ENCODE data around the gene PITPNM3.

PITPNM3 gene

DNA sequence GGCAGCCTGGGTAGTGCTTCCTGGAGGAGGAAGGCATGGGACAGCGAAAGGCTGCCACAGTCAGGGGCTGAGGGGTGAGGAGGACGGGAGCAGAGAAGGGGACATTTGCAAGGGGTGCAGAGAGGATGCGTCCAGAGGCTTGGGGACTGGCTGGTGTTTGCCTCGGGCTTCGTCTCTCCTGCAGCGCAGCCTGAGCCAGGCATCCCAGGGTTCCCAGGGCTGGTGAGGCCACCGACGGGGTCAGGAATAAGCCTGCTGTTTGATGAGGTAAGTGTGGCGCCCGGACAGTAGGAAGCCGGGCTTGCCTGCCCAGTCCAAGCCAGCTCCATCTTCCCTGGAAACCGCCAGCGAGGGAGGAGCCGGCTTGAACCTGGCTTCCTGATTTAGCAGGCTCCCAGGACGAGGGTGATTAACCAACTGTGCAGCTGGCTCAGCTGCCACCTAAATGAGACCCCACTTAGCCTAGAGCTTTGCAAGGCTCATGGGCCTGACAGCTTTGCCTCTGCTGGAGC, 47.8 kb downstream of the PITPNM3 start:
- no peak for DNase-seq (ENCODE audit: low spot score)
- TF ChIP-seq, protein P1, sequence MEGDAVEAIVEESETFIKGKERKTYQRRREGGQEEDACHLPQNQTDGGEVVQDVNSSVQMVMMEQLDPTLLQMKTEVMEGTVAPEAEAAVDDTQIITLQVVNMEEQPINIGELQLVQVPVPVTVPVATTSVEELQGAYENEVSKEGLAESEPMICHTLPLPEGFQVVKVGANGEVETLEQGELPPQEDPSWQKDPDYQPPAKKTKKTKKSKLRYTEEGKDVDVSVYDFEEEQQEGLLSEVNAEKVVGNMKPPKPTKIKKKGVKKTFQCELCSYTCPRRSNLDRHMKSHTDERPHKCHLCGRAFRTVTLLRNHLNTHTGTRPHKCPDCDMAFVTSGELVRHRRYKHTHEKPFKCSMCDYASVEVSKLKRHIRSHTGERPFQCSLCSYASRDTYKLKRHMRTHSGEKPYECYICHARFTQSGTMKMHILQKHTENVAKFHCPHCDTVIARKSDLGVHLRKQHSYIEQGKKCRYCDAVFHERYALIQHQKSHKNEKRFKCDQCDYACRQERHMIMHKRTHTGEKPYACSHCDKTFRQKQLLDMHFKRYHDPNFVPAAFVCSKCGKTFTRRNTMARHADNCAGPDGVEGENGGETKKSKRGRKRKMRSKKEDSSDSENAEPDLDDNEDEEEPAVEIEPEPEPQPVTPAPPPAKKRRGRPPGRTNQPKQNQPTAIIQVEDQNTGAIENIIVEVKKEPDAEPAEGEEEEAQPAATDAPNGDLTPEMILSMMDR (IDR thresholded peaks at IDR 0.05; ENCODE audit: extremely low read depth, insufficient read depth, missing control alignments) = no peak
- in situ Hi-C loops (cut with MboI; ENCODE audit: low pct_unique_long_range_greater_than_20kb, low sequenced_read_pairs, unreplicated experiment) = no loop called here

DNA sequence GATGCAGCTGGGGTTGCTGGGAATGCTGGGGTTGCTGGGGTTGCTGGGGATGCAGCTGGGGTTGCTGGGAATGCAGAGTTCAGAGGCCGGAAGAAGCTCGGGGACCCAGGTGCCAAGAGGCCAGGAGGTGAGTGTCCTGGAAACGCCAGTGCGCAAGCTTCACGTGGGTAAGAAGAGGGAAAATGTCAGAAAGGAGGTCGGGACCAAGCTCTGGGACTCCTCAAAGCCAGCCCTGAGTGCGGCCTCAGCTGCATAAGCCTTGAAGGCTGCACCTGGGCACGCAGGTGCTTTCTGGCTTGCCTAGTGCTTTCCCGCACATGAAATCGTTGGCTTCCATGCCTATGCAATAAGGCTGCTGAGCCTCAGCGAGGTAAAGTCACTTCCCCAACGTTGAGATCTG, 48.3 kb downstream of the PITPNM3 start:
- in situ Hi-C loops (cut with MboI; ENCODE audit: low pct_unique_long_range_greater_than_20kb, low sequenced_read_pairs, unreplicated experiment) = no loop called here
- TF ChIP-seq, protein P1 (IDR thresholded peaks at IDR 0.05; ENCODE audit: extremely low read depth, insufficient read depth, missing control alignments) = no peak

DNA sequence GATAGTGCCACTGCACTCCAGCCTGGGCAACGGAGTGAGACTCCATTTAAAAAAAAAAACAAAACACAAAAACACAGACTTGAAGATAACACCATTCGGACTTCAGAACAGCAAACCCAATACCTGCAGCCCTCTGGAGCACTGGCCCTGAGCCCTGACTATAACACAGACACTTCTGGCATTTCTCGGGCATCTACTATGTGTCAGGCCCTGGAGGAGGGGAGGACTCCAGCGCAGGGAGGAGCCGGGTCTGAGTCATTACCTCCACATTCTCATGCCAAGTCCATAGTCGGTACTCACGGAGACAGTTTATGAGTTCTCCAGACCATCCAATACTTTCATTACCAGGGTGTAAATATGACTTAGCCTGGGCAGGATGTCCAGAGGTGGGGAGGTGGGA, 48.8 kb downstream of the PITPNM3 start:
- in situ Hi-C loops (cut with MboI; ENCODE audit: low pct_unique_long_range_greater_than_20kb, low sequenced_read_pairs, unreplicated experiment) = no loop called here

More for the DNA sequence above, 48.3 kb downstream of the PITPNM3 start:
- DNase-seq (ENCODE audit: low spot score) = no peak

DNA sequence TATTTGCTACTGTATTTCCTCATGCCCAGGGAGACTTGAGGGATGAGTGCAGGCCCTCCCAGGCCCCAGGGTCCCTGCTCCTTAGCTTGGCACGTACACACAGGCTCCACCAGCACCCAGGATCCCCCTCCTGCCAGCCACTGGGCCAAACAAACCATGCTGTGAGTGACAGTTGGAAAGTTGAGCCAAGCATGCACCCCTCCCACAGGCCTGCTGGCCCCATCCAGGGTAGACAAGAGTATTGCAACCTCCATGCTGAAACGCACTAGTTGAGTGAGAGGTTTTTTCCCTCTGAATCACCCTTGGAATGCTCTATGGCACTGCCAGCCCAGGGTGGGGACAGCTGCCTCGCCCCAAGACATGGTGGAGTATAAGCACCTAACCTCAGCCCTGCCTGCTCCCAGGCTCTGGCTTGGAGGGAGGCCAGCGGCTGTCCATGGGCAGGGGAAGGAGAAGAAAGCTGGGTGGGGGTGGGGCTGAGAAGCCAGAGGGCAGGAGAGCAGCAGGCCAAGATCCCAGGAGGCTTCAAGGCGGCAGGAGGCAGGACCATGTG, 49.6 kb downstream of the PITPNM3 start:
- TF ChIP-seq, protein P1 (IDR thresholded peaks at IDR 0.05; ENCODE audit: extremely low read depth, insufficient read depth, missing control alignments) = no peak
- no peak for DNase-seq (ENCODE audit: low spot score)
- in situ Hi-C loops (cut with MboI; ENCODE audit: low pct_unique_long_range_greater_than_20kb, low sequenced_read_pairs, unreplicated experiment) = no loop called here

More for the DNA sequence above, 48.8 kb downstream of the PITPNM3 start:
- TF ChIP-seq, protein P1 (IDR thresholded peaks at IDR 0.05; ENCODE audit: extremely low read depth, insufficient read depth, missing control alignments) = no peak
- no peak for DNase-seq (ENCODE audit: low spot score)

DNA sequence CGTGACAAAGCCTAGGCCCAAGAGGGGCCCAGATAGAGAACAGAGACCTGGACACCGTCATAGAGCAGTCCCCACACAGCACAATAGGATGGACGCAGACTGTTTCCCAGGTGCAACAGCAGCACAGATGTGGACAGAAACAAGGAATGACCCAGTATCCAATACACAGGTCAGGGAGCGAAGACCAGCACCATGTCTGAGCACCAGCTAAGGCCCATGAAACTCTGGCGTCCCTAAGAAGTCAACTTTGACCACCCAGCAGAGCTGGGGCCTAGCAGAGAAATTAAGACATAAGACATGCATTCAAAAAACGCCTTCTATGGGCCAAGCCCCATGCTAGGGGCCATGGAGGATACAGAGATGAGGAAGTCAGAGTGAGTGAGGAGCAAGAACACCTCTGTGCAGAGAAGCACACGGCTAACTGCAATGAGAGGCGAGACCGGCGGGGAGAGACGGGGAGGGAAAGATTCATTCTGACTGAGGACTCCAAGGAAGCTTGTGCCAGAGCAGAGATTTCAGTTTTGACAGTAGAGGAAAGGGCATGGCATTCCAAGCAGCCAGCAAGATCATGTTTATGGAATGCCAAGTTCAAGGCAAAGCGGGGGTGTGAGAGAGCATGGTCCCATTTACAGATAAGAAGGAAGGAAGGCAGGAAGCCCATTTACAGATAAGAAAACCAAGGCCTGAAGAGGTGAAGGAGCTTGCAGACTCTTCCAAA, 50.8 kb downstream of the PITPNM3 start:
- DNase-seq (ENCODE audit: low spot score) = no peak
- TF ChIP-seq, protein P1 (IDR thresholded peaks at IDR 0.05; ENCODE audit: extremely low read depth, insufficient read depth, missing control alignments) = no peak
- in situ Hi-C loops (cut with MboI; ENCODE audit: low pct_unique_long_range_greater_than_20kb, low sequenced_read_pairs, unreplicated experiment) = no loop called here

DNA sequence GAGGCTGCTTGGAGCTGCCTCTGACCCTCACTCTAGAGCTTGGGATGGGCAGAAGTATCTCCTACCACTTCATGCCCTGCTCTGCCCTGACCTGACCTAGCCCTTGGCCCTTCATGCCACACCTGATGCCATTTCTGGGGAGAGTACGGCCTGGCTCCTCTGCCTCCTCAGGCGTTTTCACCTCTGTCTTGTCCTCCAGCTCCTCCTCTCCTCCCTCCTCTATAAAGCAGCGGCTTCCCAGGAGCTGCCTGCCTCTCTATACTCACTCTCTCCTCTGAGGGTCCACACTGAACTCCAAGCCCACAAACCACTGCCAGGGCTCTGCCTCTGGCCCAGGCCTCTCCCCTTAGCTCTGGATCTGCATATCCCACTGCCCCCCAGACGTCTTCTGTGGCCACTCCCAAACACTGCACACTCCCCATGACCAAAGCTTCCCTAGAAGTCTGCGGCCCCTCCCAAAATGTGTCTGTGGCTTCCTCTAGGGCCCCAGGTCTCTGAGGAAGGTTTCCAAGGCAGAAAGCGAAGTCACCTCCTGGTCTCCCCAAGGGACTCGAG, 52.6 kb downstream of the PITPNM3 start:
- DNase-seq (ENCODE audit: low spot score) = no peak
- TF ChIP-seq, protein P1 (IDR thresholded peaks at IDR 0.05; ENCODE audit: extremely low read depth, insufficient read depth, missing control alignments) = no peak
- in situ Hi-C loops (cut with MboI; ENCODE audit: low pct_unique_long_range_greater_than_20kb, low sequenced_read_pairs, unreplicated experiment) = no loop called here

Data from GM13977 (cell line).